GM19035 (cell line): ENCODE data around the gene KSR2.
"Not testable (repeated sequence)": the region's sequence is repeated elsewhere in the genome, so short reads cannot be mapped to it uniquely, and the experiment has no call there.

Source experiments
- ATAC-seq: cut with Tn5 transposase; IDR thresholded peaks from one replicate; pipeline ENCODE4 v1.9.1; 2021; ENCODE audit not compliant: unreplicated experiment

KSR2 gene

DNA sequence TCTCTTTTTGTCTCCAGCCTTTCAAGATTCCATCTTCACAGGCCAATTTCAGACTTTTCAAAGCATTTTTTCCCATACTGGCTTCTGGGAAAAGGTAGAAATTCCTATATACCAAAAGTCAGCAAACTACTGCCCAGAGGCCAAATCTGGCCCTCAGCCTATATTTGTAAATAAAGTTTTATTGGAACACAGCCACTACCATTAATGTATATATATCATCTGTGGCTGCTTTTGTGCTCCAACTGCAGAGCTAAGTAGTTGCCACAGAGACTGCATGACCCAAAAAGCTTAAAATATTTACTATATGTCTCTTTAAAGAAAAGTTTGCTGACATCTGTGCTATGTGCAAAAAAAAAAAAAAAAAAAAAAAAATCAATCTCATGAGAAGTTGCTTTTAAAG lies 76.3 kb downstream of the KSR2 start:
- ATAC-seq, result no peak

DNA sequence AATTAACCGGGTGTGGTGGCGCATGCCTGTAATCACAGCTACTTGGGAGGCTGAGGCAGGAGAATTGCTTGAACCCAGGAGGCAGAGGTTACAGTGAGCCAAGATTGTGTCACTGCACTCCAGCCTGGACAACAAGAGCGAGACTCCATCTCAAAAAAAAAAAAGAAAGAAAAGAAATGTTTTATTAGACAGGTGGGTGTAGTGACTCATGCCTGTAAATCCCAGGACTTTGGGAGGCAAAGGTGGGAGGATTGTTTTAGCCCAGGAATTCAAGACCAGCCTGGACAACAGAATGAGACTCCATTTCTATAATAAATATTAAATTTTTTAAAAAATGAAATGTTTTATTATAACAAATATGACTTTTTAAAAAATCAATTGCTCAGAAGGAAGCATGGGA lies 77.5 kb downstream of the KSR2 start:
- ATAC-seq, result not testable (repeated sequence)

DNA sequence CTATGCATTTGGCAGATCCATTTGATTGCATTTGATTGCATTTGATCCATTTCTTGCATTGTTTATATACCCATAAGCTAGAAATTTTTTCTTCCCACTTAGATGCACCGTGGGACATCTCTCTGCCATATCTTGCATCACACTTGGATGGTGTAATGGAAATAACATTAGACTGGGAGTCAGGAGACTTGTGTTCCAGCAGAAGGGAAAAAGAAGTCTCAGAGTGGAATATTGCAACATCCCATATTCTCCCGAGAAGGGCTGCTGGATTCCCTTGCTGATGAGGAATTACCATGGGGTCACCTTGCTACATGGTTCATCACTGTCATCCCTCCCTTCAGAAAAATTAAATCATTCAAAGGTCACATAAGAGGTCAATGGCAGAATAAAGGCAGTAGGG lies 78.1 kb downstream of the KSR2 start:
- ATAC-seq, result no peak

DNA sequence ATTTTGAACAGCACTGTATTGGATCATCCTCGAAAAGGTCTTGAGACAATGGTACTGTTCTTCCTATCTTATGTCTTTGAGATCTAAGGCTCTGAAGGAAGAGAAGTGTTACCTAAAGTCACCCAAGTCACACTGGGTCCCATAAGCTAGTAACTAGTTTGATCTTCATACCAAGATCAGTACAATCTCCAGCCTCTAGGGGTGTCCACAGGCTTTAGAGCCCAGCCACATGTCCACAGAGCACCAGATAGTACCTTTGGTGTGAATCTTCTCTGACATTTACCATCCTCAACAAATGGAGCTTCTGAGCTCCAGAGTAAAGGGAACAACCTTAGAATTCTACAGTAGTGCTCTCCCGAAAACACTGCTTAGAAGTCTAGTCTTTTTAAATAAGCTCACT lies 78.7 kb downstream of the KSR2 start:
- ATAC-seq, result no peak

DNA sequence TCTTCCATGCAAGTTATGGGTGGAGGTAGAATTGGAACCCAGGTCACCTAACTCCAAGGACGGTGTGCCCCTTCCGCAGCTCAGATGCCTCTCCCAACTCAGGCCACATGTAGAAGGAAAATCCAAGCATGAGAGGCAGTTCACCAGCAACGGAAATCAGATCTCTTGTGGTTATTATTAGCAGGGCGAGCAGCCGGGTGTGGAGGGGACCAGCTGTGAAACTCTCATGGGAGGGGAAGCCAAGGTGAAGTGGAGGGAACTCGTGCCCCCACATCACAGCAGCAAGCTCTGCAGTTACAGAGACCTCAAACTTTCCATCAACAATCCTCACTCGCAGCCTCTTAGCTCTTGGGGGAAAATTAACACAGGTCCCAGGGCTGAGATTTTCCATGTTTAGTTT lies 79.7 kb downstream of the KSR2 start:
- ATAC-seq, result no peak

DNA sequence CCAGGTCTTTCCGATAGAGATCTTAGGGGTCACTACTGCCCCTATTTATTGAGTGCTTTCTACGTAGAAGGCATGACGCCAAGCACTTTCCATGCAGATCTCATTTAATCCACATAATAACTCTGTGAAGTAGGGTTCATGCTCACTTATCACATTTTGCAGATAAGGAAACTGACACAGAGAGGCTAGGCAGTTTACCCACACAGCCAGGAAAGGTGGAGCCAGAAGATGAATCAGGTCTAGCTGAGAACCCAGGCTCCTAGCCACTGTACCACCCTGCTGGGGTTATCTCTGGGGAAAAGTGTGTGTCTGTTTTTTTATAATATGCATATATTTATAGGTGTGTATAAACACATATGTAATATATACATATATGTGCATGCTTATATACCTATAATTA lies 83.6 kb downstream of the KSR2 start:
- ATAC-seq, result no peak

DNA sequence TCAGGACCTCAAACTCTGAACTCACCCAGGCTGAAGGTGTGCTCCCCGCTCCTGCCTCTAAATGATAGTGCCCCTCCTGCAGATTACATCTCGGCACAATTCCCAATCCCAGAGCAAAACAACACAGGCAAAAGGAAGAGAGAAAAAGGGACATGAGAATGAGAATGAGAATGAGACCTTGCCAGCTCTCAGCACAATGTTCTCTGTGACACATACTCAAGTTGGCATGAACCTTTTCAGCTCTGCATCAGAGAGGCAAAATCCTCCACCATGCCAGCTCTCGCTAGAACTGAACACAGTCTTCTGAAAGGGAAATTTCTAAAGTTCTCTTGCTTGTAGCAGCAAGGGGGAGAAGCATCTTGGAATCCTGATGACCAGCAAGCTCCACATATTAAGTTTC lies 84.6 kb downstream of the KSR2 start:
- no peak for ATAC-seq

DNA sequence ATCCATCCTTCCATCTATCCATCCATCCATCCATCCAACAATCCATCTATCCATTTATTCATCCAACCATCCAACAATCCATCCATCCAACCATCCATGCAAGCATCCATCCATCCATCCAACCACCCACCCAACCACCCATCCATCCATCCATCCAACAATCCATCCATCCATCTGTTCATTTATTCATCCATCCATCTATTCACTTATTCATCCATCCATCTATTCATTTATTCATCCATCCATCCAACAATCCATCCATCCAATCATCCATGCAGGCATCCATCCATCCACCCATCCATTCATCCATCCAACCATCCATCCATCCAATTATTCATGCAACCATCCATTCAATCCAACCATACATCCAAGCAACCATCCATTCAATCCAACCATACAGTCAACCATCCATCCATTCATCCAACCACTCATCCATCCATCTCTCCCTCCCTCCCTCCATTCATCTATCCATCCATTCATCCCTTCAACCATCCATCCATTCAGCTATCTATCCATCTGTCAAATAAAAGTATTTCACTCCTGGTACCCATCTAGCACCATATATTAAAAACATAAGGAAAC lies 86.1 kb downstream of the KSR2 start:
- ATAC-seq, result no peak

DNA sequence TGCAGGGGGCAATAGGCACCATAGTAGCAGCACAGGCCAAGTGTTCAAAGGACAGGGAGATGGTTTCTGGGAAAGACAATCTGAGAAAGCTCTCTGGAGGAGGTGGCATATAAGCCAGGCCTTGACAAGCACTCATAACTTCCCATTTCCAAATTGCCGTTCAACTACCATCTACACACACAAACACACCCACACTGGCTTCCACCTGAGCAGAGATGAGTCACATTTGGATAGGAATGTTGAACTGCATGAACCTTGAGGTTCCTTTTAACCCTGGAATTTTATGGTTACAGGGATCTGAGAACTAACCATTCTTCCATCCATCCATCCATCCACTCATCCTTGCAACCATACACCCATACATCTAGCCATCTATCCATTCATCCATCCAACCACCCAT lies 86.6 kb downstream of the KSR2 start:
- no peak for ATAC-seq

DNA sequence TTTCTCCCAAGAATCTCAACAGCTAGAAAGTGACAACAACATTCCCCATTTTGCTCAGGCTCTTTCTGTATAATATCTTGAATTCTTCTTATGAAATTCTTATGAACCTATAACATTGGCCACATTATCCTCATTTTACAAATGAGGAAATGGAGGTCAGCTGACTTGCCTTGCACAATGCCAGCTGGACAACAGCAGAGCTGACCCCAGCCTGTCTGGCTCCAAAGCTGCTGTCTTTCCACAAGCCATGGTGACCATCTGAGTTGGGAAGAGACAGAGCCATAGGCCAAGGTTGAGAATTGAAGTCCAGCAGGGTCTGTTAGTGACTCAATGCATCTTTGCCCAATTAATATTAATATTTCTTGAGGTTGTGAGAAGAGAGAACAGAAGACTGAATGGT lies 87.3 kb downstream of the KSR2 start:
- no peak for ATAC-seq

DNA sequence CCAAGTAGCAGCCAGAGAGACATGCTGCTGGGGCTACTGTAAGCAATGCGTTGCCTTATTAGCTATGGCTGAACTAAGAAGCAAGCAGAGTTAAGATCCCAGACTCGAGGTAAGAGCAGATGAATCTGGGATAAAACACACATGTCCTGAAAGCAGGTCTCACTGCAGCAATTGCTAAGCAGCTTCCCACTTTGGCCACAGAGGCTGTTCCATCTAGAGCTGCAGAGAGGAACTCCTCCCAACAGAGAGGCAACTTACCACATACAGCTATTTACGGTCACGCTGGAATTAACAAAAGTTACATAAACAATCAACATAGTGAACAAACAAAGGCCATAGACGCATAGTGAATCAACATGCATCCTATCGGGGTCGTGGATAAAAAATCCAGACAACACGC lies 90.2 kb downstream of the KSR2 start:
- no peak for ATAC-seq

DNA sequence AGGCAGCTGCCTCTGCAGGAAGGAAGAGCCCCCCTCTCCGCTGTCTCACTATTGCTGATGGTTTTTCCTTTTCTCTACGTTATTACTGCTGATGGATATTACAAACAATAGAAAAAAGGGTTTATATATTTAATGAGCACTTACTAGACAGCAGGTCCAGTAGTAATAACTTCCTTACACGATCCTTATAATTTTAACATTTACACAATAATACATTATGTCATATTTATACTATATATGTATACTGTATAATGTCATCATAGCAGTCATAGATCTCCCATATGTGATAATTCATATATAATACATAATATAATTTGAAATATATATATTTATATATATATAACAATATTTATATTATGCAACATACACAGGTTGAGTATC lies 92.4 kb downstream of the KSR2 start:
- ATAC-seq, result no peak

DNA sequence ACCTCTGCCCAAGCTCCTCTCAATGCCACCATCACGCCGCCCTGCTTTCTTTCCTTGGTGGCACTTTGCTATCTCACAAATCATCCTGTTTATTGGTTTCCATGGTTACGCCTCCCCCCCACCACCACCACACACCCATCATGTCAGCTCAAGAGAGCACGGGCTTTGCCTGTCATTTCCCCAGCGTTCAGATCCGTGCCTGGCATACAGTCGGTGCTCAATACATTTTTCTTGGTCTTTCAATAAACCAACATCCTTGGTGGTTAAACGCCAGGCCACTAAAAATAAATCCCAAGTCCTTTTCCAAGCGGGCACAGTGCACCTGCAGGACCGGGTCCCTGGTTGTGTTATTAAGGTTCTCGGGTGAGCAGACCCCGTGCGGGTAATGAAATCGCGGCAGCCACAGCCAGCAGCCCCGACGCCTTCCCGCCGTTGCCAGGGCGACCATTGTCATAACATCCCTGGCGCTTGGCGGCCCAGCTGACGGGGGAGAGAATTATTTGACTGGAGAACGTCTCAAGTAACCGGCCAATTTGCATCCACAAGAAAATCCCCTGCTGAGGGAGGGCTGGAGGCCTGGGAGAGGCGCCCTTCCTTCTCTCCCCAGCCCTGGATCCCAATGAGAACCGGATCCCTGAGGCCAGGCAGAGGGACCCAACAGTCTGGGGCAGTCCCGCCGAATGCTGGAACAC lies 92.9 kb downstream of the KSR2 start:
- no peak for ATAC-seq

DNA sequence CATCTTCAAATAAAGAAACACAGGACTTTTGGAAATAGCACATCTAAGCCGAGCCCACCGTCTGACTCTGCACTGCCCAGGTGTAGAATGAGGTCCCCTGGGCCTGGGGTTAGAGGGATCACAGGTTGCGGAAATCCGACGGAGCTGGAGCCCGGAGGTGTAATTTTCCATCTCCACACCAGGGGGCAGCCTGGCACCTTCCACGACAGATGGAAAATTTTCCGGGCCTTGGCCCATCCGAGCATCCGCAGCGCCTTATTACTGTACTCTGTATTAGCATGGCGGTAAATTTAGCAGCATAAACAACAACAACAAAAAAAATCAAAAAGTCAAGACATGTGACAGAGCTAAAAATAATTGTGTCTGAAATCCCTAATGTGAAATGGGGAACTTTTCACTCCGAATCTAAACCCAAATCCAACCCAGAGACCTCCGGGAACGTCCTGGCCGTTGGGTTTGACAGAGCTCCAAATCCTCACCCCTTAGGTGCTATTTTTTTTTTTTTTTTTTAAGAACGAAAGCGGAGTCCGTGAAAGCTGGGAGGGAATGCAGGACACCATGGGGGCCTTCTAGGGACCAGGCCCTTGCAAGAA lies 93.9 kb downstream of the KSR2 start:
- ATAC-seq, result no peak

DNA sequence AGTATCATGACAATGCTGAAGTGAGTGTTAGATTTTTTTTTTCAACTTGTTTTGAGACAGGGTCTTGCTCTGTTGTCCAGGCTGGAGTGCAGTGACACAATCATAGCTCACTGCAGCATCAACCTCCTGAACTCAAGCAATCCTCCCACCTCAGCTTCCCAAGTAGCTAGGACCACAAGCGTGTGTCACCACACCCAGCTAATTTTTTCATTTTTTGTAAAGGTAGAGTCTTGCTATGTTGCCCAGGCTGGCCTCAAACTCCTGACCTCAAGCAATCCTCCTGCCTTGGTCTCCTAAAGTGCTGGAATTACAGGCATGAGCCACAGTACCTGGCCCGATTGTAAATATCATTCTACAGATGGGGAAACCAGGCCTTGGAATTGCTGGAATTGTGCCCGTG lies 94.6 kb downstream of the KSR2 start:
- not testable (repeated sequence) for ATAC-seq

DNA sequence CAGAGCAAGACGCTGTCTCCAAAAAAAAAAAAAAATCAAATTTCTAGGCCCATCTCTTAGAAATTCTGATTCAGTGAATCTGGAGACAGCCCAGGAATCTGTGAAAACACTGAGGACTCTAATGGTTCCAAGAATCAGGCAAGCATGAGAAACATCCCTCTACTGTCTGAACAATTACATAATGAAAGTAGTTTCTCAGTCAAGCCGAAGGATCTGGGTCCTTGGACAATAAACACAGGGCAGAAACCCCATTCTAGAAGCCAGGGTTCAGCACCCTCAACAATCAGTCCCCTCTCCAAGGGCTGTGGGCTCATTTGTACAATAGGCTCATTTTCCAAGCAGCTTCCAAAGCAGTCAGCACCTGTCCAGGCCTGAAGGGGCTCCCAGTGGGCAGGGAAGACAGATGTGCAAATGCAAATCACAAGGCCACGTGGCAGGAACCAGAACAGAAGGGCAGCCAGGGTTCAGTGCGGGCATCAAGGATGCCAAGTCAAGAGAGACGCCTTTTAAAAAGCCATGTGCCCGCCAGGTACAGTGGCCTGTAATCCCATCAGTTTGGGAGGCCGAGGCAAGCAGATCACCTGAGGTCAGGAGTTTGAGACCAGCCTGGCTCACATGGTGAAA lies 96.1 kb downstream of the KSR2 start:
- no peak for ATAC-seq

DNA sequence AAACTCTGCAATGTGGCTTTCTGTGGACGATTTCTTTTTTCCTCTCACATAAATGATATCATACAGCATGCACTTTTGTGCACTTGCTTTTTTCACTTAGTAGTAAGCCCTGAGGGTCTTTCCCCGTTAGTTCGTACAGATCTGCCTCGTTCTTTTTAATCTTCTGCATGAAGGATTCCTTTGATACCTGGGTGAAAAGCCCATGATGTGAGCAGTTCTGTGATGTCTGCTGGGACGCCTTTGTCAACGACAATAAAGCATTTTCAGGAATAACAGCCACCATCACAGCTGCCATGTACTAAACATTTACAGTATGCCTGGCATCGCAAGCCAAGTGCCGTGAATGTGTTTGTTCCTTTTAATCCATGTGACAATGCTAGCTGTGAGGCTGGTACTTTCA lies 99.2 kb downstream of the KSR2 start:
- ATAC-seq, result no peak

DNA sequence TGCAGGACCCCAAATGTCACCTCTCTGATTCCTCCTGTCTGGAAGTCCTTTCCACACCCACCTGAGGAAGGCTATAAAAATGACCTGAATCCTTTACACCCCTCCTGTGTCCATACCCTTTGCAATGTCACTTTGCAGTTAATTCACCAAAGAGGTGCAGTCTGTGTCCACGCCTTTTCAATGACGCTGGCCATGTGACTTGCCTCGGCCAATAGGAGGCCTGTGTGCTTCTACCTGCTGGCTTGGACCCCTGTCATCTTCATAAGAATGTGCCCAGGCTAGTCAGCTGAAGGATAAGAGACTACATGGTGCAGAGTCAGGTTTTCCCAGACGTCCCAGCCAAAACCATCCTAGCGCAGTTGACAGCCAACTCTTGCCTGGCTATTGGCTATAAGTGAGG lies 101.4 kb downstream of the KSR2 start:
- no peak for ATAC-seq

DNA sequence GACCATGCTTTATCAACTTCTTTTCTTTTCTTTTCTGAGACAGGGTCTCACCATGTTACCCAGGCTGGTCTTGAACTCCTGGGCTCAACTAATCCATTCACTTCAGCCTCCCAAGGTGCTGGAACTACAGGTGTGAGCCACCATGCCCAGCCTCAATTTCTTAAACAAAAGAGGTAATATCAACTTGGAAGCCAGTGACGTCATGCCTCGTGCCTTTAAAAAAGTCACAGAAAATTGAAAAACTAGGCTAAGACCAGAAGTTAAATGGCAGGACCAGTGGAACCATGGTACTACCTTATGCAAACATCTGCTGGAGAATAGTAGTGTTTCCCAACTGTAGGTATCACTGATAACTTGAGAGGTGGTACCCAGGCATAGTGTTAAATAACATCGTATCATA lies 103.3 kb downstream of the KSR2 start:
- ATAC-seq, result no peak

DNA sequence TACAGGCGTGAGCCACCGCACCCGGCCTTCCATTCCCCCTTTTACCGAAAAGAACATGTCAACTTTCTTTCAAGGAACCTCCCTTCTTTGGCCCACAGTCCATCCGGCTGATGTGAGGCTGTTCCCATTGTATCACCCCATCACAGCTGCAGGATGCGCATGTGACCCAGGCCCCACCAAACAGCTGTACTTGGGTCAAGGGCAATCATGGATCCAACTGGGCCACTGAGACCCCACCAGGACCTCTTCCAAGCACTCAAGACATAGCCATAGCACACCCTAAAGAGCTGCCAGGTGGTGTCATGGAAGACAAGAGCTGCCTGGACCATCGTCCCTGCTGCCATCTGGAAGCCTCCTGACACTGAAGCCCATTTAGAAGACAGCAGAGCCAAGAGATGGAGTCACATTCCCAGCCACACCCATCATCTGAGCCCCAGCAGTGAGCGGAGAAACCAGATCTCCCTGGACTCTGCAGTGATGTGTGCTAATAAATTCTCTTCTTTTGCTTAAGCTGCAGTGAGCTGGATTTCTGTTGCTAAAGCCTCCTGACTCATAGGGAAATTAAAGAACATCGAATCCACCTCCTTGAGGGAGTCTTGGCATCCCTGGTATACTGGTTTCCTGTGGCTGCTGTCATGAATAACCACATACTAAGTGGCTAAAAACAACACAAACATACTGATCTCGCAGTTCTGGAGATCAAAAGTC lies 105.6 kb downstream of the KSR2 start:
- no peak for ATAC-seq

DNA sequence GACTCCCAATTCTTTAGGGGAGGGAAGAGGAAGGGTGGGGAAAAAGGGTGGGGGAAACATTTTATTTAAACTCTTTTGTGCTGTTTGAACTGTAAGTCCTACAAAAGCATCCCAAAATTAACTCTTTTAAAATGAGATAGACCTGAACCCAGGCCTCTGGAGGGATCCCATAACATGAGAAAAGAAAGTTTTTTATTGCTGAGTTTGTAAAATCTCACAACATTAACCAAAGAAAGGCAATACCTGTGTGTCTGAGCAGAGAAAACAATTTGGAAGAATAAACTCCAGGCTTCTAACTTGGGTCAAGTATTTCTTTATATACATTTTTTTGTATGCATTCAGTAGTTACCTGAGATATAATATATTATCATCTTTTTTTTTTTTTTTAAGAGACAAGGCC lies 107.1 kb downstream of the KSR2 start:
- ATAC-seq, result no peak

DNA sequence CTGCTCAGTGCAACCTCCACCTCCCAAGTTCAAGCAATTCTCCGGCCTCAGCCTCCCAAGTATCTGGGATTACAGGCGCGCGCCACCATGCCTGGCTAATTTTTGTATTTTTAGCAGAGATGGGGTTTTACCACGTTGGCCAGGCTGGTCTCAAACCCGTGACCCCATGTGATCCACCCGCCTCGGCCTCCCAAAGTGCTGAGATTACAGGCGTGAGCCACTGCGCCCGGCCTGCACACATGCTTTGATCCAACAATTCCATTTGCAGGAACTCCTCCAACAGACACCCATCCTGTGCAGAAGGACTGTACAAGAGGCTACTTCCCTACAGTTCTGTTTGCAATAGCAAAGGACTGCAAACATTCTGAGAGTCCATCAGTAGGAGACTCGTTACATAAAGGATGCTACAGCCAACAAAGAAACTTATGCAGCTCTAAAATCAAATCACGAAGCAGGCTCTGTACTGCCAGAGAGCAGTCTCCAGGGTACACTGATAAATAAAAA lies 108.0 kb downstream of the KSR2 start:
- not testable (repeated sequence) for ATAC-seq
